ENCODE data around the gene OR4C5. TPM values are rescaled to one million over a fixed set of nuclear protein-coding genes. Genes with fewer than 3 reads are reported as not detected.
"Not testable (repeated sequence)": the region's sequence is repeated elsewhere in the genome, so short reads cannot be mapped to it uniquely, and the experiment has no call there.

OR4C5 gene
- total RNA-seq: not detected

DNA sequence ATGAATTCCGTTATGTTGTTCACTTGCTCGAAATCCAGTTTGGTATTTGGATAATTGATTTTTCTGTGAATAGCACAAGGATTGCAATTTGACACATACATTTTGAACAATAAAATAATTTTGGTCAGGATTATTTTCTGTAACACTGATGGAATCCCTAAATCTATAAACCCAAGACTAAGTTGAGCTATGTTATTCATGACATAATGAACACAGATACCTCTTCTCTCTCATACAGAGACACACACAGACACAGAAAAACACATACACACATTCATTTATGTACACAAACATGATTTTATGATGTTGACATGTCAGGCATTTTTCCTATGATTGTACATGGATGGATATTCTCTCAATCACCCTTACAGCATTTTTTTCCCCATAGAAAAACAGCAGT lies at the start of gene OR4C5:
Gene OR4C5 (minus strand): TSS at position 101 of the 400 bp plus-strand sequence. CDS start 0 bp downstream, at position 101.
- FAIRE-seq (no peak), DNase-seq (ENCODE audit: low spot score in 2 of 2) (no peak)

DNA sequence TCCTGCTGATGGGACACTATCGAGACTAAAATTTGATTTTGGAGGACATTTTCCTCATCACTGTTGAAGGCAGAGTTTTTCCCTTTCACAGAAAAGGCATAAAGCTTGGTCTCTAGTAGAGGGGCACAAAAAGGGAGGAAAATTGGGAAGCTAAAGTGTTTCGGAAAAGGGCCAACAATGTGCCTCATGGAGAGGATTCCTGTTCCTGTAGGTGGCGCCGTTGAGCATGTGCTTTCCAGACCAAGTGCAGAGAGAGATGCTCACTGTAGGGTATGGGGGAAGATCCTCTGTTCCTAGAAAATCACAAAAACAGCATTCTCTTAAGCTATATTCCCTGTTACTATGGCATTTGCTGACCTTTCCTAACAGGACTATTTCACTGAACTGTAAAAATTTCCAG lies 18.4 kb upstream of the OR4C5 start:
- no peak for FAIRE-seq
- no peak for DNase-seq (ENCODE audit: low spot score in 2 of 2)

DNA sequence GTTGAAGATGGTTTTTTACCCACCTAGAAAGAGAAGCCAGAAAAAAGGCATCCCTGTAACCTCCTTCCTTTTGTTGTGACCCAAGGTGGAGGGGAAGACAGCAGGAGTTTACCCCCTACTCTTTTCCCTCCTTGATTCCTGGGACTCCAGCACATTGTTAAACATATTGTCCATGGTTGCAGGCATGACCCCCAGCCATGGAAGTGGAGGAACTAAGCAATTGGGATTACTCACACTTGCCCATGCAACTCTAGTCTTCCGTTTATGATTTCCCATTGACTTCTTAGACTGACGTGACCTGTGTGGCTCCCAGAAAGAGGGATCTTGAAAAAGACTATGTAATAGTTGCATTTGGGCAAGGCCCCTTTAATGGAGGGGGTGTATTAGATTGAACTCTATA lies 17.9 kb upstream of the OR4C5 start:
- FAIRE-seq; DNase-seq (ENCODE audit: low spot score in 2 of 2): not testable (repeated sequence)

DNA sequence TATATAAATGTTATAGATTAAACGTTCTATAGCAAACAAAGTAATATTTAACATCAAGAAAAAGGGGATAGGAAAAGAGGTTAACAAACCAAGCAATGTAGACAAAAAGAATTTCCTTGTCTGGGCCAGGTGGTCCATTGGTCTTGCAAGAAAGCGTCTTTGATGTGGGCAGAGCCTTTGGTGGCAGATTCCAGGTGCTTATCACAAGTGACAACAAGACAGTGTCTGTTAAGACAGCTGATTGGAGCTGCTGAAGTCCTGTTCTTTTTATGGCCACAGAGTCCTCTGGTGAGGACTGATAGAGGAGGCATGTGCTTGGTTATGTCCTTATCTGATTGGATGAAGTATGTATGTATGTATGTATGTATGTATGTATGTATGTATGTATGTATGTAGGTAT lies 5.0 kb downstream of the OR4C5 start:
- FAIRE-seq; DNase-seq (ENCODE audit: low spot score in 2 of 2): not testable (repeated sequence)

DNA sequence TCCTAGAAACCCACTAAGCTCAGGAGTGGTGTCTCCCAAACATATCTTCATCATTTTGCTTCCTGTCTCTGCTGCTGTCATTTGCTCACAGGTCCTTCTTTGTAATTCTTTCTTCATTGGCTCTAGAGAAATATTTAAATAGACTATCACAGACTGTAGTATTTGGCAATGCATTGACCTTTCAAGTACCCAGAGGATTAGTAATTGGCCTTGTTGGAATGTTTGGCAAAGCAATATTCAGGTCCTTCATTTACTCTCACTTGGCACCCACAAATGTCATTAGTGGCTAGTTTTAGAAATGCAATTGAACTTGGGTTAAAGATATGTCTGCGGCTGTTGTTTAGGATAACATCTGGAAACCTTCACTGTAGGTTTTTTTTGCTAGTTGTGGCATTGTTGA lies 11.6 kb downstream of the OR4C5 start:
- DNase-seq (ENCODE audit: low spot score in 2 of 2): no peak
- no peak for FAIRE-seq

DNA sequence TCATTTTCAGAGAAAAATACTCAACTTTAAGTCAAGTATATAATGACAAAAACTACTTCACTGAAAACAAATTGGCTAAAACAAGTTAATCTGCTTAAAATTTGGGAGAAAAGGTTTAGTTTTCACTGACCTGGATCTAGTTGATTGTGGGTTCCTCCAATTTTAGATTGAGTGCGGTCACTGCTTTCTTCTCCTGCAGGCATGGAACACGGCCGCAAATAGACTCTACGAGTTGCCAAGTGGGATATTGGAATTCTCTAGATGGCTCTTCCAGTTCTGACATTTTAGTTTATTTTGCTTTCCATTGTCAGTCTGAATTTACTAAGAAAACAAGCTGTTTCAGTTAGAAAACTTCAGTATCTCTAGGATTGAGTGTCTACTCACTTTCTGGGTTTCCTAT lies 12.3 kb downstream of the OR4C5 start:
- DNase-seq (ENCODE audit: low spot score in 2 of 2) (no peak), FAIRE-seq (no peak)

DNA sequence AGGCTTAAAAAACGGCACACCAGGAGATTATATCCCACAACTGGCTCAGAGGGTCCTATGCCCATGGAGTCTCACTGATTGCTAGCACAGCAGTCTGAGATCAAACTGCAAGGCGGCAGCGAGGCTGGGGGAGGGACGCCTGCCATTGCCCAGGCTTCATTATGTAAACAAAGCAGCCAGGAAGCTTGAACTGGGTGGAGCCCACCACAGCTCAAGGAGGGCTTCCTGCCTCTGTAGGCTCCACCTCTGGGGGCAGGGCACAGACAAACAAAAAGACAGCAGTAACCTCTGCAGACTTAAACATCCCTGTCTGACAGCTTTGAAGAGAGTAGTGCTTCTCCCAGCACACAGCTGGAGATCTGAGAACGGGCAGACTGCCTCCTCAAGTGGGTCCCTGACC lies 20.0 kb downstream of the OR4C5 start:
- DNase-seq (ENCODE audit: low spot score in 2 of 2); FAIRE-seq: not testable (repeated sequence)

DNA sequence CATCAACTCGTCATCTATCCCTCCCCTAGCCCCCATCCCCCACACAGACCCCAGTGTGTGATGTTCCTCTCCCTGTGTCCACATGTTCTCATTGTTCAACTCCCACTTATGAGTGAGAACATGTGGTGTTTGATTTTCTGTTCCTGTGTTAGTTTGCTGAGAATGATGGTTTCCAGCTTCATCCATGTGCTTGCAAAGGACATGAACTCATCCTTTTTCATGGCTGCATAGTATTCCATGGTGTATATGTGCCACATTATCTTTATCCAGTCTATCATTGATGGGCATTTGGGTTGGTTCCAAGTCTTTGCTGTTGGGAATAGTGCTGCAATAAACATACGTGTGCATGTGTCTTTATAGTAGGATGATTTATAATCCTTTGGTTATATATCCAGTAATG lies 23.8 kb downstream of the OR4C5 start:
- not testable (repeated sequence) for FAIRE-seq; DNase-seq (ENCODE audit: low spot score in 2 of 2)

DNA sequence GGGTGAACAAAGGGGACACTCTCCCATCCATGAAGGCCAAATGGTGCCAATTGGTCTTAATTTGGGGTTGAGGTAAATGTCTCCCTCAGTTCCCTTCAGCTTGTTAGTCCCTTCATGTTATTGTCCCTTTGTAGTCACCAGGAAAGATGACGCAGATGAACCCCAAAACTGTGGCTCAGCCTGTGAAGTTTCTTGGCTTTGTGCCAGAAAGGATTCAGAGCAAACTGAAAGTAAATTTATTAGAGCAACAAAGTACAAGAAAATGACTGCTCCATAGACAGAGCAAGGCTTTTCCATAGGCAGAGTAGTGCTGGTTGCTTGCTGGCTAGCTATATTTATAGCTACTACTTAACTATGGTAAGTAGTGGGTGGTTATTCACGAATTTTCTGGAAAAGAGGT lies 24.8 kb downstream of the OR4C5 start:
- FAIRE-seq (no peak), DNase-seq (ENCODE audit: low spot score in 2 of 2) (no peak)

DNA sequence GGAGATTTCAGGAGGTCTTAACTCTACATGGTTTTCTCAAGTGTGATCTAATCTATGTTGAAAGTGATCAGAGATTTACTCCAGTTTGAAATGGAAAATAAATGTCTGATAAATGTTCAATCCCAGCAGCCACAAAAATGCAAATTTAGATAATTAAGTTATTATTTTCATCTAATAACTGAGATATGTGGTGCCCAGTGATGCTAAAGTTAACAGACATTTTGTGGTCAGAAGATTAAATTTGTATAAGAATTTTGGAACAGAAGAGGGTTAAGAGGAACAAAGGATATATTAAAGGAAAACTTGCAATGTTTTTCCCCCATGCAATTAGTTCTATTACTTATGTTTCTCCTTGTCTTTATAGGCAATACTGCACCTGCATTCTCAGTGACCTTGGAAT lies 41.6 kb downstream of the OR4C5 start, which contains the start of gene OR4C3:
Gene OR4C3 (plus strand): TSS at position 301 of the 400 bp plus-strand sequence. CDS start 102 bp downstream, outside the sequence.
- DNase-seq (ENCODE audit: low spot score in 2 of 2); FAIRE-seq: not testable (repeated sequence)

DNA sequence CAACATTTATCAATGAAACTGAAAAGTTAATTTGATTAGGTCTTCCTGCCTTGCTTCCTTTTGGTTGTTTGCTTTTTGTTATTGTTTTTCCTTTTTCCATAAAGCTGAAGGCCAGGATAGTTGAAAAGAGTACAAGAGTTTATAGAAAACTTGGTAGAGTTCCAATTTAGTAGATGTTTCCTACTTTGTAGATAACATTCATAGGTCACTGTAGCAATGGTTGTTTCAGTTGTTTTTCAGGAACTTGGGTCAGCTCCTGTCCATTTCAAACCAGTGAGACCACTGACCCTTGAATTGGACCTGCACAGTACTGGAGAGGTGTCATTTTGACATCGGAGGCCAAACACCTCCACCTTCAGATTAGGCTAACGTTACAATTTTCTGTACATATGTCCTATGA lies 46.5 kb downstream of the OR4C5 start:
- not testable (repeated sequence) for DNase-seq (ENCODE audit: low spot score in 2 of 2); FAIRE-seq

Other genes starting within 250 kb of the OR4C5 start
- not detected for gene OR4B1, start 149.7 kb downstream of the OR4C5 start, total RNA-seq
- not detected for gene OR4X2, start 121.4 kb downstream of the OR4C5 start, total RNA-seq
- gene OR4X1, start 102.6 kb downstream of the OR4C5 start, total RNA-seq: not detected
- gene OR4S1, start 60.2 kb downstream of the OR4C5 start, total RNA-seq: not detected
- gene OR4C3, start 41.5 kb downstream of the OR4C5 start, total RNA-seq: not detected
- not detected for gene OR4A47, start 122.3 kb upstream of the OR4C5 start, total RNA-seq